ENCODE measurements around the gene BGLAP.

- no peak for TF ChIP-seq POLR2AphosphoS5 (IDR thresholded peaks at IDR 0.05; ENCODE audit: low read depth, low read length)
- TF ChIP-seq SRF (IDR thresholded peaks at IDR 0.05; ENCODE audit: low read depth), result no peak
- TF ChIP-seq POLR2A (IDR thresholded peaks at IDR 0.05; ENCODE audit: borderline replicate concordance, extremely low read depth, insufficient read depth, insufficient read length), result no peak
- no peak for TF ChIP-seq CTCF (IDR thresholded peaks at IDR 0.05 in 2 of 3, conservative IDR thresholded peaks at IDR 0.05 in 1 of 3; ENCODE audit: borderline replicate concordance in 1 of 3, insufficient read depth in 1 of 3, low read depth in 2 of 3, low read length in 2 of 3)
- no peak for TF ChIP-seq CEBPB (IDR thresholded peaks at IDR 0.05; ENCODE audit: low read depth)
- TF ChIP-seq EZH2 (IDR thresholded peaks at IDR 0.05), result no peak
- no peak for TF ChIP-seq MAX (IDR thresholded peaks at IDR 0.05)
- TF ChIP-seq EGR1 (IDR thresholded peaks at IDR 0.05; ENCODE audit: low read depth), result no peak
- TF ChIP-seq REST (IDR thresholded peaks at IDR 0.05; ENCODE audit: low read depth), result no peak
These were observed 16.9 kb downstream of the BGLAP start for GRCh38 chr1:156258859-156259258.
